ENCODE data around the gene HES5.

DNA sequence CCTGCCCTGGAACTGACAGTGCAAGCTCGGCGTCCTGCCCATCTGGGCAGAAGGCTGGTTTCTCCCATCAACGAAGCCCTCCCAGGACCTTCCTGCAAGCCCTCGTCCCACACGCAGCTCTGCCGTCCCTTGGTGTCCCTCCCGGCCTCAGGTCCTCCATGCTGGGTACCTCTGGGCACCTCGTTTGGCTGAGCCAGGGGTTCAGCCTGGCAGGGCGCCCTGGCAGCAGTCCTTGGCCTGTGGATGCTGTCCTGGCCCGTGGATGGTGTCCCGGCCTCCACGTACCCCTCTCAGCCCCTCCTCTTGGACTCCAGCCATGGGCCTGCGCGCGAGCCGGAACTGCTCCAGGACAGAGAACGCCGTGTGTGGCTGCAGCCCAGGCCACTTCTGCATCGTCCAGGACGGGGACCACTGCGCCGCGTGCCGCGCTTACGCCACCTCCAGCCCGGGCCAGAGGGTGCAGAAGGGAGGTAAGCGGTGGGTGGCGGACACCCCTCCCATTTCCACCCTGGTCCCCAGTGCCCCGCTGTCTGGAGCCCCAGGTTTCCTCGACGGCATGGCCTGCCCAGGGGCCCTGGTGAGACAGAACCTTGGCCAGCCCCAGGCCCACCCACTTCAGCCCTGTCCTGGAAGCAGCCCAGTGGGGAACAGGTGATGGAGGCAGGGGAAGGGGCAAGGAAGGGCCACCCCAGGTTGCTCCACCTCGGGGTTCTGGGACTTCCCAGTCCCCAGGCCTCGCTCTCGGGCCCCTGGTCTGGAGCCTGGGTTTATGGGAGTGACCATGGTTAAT, 29.6 kb upstream of the HES5 start:
- TF ChIP-seq, protein P1, sequence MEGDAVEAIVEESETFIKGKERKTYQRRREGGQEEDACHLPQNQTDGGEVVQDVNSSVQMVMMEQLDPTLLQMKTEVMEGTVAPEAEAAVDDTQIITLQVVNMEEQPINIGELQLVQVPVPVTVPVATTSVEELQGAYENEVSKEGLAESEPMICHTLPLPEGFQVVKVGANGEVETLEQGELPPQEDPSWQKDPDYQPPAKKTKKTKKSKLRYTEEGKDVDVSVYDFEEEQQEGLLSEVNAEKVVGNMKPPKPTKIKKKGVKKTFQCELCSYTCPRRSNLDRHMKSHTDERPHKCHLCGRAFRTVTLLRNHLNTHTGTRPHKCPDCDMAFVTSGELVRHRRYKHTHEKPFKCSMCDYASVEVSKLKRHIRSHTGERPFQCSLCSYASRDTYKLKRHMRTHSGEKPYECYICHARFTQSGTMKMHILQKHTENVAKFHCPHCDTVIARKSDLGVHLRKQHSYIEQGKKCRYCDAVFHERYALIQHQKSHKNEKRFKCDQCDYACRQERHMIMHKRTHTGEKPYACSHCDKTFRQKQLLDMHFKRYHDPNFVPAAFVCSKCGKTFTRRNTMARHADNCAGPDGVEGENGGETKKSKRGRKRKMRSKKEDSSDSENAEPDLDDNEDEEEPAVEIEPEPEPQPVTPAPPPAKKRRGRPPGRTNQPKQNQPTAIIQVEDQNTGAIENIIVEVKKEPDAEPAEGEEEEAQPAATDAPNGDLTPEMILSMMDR (optimal IDR thresholded peaks at IDR 0.05 in 1 of 3, IDR thresholded peaks at IDR 0.05 in 1 of 3, conservative IDR thresholded peaks at IDR 0.05 in 1 of 3; ENCODE audit: extremely low read depth in 1 of 3, insufficient read depth in 2 of 3, low read length in 3 of 3) = no peak
- TF ChIP-seq EZH2 (IDR thresholded peaks at IDR 0.05; ENCODE audit: low read length) = no peak

All from keratinocyte (primary cell).